HG03025 (cell line): ENCODE data around the gene HTR1A.

Experiments
- ATAC-seq: cut with Tn5 transposase; IDR thresholded peaks from one replicate; pipeline ENCODE4 v1.9.1; 2021; ENCODE audit warnings: mild to moderate bottlenecking, moderate library complexity; ENCODE audit not compliant: unreplicated experiment, low FRiP score

The HTR1A gene

DNA sequence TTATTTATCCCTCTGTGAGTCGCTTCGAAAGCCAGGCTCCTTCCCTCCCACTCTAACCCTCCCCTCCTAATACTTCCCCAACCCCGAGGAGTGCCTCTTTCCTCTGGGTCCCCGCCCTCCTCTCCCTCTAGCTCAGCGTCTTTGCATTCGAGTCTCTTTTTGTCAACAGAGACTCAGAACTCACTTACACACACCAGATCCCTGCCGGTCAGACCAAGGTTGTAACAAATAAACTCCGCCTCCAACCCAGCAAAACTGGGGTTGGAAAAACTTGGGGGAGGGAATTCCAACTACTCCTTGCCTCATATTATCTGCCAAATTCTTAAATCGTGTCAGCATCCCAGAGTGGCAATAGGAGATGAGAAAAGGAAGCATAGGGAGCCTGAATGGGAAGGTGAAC lies at the start of gene HTR1A:
HTR1A (minus strand) TSS at position 167 of the 400 bp plus-strand sequence. CDS start 726 bp downstream, outside the sequence.
- ATAC-seq = no peak

DNA sequence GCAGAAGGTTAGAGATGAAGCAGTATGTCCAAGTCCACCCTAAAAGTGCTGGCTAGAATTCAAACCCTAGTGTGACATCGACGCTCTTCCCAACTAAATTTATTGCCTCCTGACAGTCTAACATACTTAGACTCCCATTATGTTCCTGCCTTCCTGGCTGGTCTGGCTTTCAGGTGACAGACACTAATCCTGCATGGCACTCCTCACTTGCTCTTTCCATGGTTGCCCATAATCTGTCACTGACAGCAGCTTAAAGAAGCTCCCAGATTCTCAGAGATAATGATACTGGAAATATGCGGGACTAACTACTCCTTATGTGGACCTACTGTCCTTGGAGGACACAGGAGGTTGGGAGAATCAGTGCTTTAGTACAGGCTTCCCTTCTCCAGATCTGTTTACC lies 41.7 kb upstream of the HTR1A start:
- no peak for ATAC-seq

DNA sequence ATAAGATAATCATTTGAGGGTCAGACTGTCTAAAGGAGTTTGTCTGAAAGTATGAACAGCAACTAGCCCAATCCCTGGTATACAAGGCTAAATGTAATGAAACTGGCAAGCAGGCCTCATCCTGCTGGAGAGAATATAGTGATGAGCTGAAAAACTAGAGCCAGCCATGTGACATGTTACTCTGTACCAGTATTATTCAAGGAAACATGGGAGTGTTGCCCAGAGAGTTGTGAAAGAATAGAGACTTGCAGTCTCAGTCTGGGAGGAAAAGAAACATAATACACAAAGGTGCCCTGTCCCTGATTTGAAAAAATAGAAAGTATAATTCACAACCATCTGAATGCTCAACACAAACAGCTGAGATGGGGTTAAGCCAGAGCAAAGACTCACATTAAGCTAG lies 37.9 kb upstream of the HTR1A start:
- ATAC-seq = no peak

DNA sequence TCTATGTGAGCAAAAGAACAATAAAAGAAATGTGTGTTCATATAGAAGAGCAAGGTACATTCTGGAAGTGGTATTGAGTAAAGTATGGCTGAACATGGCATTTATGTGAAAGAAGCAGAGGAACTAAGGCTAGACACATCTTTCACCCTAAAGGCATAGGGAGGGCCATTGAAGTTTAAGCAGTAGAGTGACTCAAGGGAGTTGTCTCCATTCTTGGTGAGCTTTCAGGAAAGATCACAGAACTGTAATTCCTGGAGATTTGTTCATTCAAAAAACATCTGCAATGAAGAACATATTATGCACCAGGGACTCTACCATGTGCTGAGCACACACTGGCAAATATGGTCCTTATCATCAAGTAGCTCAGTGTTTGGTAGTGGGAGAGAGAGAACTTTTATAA lies 24.8 kb upstream of the HTR1A start:
- ATAC-seq = no peak

DNA sequence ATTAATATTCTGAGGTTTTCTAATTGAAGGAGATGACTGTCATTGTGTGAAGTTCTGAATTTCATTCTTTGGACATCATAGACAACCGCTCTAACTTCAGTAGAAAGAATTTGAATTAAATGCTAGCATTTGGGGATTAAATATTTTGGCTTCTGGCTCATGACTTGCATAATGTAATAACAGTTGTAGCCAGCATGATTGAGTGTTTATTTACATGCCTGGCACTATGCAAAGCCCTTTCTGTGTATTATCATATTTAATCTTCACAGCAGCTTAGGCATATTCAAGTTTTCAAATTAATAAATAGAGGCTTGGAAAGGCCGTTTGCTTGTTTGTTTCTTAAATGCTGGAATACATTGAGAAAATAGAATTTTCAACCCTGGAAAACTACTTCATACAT lies 19.6 kb upstream of the HTR1A start:
- no peak for ATAC-seq

DNA sequence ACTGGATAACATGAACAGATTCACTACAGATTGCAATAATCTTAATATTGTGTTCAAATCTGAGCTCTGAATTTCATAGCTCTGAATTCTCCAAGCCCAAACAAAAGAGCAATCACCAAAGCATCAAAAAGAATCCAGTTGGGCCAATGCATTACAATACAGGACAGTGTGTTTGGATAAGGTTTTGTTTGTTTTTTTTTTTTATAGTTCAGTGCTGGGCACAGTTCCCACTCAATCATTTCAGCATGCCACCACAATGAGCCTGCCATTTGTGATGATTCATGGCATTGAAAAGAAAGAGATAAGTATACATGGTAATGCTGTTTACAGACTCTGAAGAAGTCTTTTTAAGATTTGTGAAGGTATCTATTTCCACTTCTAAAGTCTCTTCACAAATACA lies 1.7 kb upstream of the HTR1A start:
- no peak for ATAC-seq

DNA sequence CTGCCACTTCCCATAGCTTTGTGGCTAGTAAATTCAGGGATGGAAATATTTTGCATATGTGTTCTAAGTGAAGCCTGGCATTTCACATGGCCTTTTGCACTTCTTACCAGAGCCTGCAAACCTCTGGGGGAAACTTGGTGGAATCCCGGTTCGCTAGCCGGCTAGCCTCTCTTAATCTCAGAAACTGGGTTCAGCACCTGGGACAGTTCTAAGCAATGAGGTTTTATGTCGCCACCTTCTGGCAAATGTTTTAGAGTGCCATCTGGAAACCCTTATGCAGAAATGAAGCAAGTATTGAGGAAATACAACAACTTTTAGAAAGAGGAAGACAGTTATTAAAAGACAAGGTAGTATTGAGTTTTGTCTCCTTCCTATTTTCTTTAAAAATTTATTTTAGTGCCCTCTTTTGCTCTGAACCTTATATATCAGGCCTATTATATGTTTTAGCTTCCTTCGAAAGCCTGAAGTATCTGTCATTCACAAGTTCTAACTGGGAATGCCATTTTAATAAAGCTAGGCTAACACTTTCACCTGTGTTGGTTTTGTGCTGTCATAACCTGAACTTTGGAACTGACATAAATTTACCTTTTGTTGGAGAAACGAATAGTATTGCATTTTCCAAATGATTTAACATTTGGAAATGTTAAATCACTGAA lies 963 bp upstream of the HTR1A start:
- peak; percentile 78 for ATAC-seq

DNA sequence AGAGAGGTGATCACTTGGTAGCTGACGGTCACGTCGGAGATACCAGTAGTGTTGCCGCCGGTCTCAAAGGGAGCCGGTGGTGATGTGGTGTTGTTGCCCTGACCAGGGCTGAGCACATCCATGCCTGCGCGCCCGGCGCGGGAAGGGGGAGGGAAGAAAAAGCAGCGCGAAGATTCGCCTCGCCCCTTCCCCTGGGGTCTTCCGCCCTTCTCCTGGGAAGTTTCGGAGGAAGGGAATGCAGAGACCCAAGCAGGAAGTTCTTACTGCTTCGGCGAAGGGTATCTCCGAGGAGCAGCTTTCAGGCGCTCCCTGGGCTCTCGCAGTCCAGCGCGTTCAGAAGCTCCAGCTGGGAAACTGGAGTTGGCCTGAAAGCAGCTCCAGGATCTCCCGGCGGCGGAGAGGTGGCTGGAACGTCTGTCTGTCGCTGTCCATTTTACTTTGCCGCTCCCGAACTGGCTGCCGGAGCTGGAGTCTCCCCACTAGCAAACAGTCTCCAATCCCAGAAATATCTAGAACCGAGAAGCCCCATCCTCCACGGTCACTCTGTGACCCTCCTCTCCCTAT lies 565 bp downstream of the HTR1A start:
- ATAC-seq = no peak

DNA sequence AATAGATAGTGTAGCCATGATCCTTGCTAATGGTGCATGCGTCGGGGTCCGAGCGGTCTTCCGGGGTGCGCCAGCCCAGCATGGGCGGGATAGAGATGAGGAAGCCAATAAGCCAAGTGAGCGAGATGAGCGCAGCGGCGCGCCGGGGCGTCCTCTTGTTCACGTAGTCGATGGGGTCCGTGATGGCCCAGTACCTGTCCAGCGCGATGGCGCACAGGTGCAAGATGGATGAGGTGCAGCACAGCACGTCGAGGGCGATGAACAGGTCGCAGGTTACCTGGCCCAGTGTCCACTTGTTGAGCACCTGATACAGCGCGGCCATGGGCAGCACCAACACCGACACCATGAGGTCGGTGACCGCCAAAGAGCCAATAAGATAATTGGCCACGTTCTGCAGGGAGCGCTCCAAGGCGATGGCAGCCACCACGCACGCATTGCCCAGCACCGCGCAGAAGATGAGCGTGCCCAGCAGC lies 1.1 kb downstream of the HTR1A start:
- no peak for ATAC-seq

DNA sequence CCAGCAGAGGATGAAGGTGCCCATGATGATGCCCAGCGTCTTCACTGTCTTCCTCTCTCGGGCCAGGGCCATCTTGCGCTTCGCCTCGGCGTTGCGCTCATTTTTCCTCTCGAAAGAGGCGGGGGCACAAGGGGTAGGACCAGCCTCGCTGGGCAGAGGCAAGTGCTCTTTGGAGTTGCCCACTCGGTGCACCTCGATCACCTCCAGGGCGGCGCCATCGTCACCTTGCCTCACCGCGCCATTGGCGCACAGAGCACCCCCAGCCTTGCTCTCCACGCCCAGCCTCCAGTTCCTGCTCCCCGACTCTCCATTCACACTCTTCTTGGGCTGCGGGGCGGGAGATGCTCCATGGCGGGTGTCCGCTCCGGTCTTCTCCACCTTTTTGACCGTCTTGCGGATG lies 1.6 kb downstream of the HTR1A start:
- ATAC-seq = no peak

DNA sequence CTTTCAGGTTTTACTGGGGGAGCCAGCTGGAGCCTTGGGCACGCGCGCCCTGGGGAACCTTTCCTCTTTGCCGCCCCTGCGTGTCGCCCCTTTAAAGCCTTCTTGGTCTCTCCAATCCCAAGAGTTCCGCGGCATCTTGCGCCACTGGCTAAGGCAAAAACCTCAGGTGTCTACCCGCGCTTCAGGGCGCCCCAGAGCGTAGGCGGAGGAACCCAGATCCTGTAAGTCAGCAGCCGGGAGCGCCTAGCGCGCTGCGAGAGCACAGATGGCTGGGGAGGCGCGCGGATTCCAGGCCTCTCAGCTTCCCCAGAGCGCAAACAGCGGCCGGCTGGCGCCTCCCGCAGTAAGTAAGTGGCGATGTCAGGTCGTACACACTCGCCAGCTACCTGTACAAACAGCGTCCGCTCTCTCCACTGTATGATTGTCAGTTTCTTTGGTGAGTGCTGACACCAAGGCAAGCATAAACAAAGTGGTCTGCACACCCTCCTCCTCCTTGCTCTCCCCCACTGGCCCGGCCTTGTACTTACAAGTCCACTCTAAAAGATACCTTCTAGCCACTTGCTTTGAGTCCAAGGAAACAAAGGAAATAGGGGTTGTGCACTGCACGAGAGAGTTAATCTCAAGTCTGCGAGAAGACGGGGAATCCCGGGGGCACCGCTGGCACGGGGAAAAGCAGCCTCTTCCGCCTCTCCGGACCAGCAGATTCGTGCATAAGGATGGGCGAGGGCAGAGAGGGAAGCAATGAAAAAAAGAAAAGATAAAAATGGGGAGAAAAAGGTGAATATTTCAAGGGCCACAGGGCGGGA lies 2.9 kb downstream of the HTR1A start:
- no peak for ATAC-seq

DNA sequence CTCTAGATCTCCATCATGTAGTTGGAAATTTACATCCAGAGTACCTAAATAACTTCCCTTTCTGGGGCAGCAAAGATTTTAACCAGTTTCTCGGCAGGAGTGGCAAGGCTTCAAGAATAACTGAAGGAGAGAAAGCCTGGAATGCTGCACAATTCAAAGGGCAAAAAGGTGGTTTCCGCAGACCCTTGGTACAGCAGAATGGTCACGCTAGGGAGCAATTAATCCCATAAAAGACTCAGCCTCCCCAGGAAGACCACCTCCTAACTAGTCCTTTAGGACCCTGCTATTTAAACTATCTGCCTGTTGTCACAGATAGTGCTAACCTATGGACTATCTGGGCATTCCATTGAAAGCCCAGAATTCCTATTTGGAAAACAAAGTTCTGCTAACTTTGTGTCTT lies 3.6 kb downstream of the HTR1A start:
- ATAC-seq = no peak

DNA sequence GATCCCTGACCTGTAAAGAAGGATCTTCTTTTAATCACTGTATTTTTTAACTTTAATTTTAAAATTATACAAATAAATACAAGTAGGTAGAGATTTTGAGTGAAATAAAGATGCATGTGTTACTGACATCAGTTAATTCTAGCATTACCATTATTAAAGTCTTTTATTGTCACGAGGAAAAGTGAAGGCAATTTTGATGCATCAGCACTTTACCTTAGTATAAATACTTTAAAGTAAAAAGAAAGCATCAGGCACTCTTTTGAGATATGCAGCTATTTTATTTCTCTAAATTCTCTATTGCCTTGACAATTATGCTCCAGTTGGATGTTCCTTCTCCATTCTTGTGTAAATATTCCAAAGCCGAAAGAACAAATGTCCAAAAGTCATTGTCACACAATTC lies 4.6 kb downstream of the HTR1A start:
- ATAC-seq = no peak

DNA sequence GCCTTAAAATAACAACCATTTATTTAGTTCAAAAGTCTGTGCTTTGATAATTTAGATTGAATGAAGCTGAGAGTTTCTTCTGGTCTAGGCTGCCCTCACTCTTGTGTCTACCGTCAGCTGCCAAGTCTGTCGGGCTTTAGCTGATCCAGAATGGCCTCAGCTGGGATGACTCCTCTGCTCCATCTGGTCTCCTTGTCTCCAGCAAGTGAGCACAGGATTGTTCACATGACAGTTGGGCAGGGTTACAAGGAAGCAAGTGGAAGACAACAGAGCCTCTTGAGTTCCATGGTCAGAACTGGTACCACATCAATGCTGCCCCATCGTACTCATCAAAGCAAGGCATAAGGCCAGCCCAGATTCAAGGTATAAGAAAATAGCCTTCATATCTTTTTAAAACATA lies 9.0 kb downstream of the HTR1A start:
- ATAC-seq = no peak

DNA sequence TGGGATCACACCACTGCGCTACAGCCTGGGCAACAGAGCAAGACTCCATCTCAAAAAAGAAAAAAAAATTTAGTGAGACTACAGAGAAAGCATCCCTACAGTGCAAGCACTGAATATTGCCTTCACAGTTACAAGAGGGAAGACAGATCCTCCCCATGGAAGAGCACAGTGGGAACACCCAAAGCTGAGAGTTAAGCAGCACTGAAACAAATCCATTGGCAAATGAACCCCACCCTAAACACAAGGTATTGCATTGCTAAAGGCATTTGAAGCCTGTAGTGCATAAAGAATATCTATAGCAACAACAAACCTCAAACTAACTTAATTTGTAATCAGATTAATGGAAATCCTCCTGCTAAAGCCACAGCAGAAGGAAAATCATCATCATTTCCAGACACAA lies 27.1 kb downstream of the HTR1A start:
- no peak for ATAC-seq

DNA sequence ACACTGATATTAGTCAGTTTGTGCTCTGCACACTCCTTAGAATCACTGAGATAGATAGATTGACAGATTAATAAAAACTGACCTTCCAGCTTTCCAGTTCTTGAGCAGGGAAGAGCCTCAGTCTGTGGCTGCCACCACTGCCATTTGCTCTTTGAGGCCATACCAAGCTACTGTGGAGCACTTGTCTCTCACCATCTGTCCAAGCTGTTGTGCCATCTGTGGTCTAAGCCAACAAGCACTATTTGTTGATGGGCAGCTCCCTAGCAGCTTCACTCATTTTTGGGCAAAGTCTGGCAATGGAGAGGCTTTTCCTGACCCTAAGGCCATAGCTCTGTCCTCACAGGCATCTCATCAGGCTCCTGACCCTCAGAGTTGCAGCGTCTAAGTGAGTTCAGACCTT lies 30.4 kb downstream of the HTR1A start:
- no peak for ATAC-seq

DNA sequence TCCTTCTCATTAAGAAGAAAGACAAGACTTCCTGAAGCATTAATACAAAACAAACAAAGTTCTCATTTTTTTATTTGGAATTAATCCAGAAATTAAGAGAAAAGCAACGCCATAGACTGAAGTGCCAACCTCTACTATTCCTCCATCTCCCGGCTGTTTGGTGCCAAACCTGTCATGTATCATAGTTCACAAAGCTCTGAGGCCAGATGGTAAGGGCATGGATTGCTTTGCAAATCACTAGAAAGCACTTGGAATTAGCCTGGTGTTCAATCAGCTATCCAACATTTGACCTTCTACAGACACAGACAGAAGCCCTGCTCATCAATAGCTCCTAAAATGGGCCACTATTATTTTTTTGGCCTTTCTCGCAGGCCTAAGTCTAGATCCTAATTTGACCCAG lies 33.8 kb downstream of the HTR1A start:
- no peak for ATAC-seq

DNA sequence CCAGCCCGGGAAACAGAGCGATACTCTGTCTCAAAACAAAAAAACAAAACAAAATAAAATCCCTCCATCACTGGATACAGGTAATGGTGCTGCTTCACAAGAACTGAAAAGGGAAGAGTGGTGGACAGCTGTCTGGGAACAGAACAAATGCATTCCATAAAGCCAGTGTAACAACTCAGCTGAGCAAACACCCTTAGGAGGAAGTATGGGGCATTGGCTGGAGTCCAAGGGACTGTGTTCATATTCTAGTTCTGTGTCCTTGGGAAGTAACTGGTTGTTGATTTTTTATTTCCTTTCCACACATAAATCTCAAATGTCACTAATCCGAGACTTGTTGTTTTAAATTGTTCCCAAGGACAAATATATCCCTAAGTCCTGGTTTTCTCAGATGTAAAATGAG lies 38.3 kb downstream of the HTR1A start:
- no peak for ATAC-seq

DNA sequence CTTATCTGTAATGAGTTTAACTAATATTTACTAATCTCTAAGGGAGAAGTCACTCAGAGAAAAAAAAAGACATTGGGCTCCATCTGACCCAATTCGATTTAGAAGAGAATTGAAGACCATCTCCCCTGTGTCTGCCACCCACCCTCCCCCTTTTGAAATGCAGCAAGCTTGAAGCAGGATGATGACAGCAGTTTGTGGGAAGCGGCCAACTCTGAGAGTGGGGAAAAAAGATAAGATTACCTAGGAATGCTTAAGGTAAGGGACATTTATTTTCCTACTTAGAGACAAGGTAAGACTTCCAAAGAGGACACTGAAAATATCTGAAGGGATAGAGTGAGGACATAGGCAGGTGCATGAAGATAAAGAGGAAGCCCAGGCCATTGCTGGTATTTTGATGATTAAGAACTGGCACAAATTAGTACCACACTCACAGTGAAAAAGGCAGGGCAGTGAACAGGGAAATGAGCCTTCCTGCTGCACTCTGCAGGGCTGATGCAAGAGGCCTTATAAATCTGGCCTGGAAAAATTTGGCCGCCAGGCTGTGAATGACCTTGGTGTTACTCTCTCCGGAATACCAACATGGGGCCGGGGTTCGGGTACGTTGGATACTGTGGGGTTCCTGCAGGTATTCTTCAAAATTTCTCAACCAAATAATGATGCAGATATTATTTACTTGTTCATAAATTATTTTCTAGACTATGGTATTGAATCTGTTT lies 42.3 kb downstream of the HTR1A start:
- no peak for ATAC-seq

DNA sequence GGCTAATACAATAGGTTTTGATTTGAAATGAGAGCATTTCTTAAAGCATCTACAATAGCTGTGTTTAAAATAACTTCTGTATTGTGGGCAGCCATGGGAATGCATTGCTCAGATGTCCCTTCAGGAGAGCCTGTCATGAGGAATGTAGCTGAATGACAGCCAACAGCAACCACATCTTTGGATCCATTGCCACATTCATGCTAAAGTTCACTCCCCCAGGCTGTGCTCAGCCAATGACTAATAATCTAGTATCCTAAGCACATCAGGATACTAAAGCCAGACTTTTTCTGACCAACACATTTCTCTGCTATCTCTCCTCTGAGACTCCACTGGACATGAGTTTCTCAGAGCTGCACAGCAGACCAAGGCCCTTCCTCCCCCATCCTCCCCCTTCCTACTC lies 45.5 kb downstream of the HTR1A start:
- ATAC-seq = no peak

DNA sequence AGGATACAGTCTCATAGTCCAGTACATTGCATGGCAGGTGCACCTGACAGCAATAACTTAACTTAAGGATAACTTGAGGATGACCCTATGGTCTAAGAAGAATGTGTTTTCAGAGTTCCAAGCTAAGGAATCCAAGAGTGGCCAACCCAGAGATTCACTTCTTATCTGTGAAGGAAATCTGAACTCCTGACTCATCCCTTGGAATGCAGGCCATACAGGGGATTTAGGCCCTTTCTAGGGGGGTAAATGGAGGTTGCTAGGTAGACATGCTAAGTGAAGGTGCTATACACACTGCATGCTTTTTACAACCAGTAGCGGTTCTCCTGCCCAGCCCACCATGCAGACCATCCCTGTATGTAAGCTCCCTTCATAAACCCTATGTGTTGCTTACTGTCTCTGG lies 50.4 kb downstream of the HTR1A start:
- no peak for ATAC-seq
